NCI-H446 treated with DMSO at 0.1 percent for 48 hours (cell line): ENCODE results near the gene ALPP.
"Not testable (repeated sequence)": the region's sequence is repeated elsewhere in the genome, so short reads cannot be mapped to it uniquely, and the experiment has no call there.

Experiments
- DNase-seq: peaks from one replicate; lab custom pipeline; 2025; lab: John Stamatoyannopoulos, UW

Gene ALPP

DNA sequence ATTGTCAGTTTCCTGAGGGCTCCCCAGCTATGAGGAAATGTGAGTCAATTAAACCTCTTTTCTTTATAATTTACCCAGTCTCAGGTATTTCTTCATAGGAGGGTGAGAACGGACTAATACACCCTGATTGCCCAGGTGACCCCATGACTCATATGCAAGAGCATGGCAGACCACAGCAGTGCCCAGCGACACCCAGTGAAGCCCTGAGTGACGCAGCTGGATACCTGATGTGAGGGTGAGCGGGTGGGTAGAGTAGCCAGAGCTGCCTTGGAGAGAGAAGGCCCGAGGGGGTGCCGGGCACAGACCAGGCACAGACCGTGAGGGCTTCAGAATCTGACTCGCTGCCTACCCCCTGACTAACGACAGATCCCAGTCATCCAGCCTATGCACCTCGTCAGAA is 43.5 kb downstream of the ALPP start:
- no peak for DNase-seq

DNA sequence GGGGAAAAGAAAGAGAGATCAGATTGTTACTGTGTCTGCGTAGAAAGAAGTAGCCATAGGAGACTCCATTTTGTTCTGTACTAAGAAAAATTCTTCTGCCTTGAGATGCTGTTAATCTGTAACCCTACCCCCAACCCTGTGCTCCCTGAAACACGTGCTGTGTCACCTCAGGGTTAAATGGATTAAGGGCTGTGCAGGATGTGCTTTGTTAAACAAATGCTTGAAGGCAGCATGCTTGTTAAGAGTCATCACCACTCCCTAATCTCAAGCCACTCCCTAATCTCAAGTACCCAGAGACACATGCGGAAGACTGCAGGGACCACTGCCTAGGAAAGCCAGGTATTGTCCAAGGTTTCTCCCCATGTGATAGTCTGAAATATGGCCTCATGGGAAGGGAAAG is 44.4 kb downstream of the ALPP start:
- DNase-seq = not testable (repeated sequence)

DNA sequence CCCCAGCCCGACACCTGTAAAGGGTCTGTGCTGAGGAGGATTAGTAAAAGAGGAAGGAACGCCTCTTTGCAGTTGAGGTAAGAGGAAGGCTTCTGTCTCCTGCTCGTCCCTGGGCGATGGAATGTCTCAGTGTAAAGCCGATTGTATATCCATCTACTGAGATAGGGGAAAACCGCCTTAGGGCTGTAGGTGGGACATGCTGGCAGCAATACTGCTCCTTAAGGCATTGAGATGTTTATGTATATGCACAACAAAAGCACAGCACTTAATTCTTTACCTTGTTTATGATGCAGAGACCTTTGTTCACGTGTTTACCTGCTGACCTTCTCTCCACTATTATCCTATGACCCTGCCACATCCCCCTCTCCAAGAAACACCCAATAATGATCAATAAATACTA is 44.9 kb downstream of the ALPP start:
- not testable (repeated sequence) for DNase-seq

GRCh38 chr2:232431705-232432590 is 53.4 kb downstream of the ALPP start:
- no peak for DNase-seq
